Inferior parietal cortex (tissue), 1 donor: Measurements from ENCODE around the gene DNPH1.

Source experiments
- DNase-seq: peaks from one replicate; pipeline ENCODE4 v3.0.0-alpha.2; 2016; ENCODE audit errors: extremely low spot score

The DNPH1 gene

GRCh38 chr6:43181942-43182860, 47.1 kb downstream of the DNPH1 start, which contains the start of gene CUL9:
TSS of gene CUL9 (plus strand) at chr6:43182196. CDS start at chr6:43184311, 2,115 bp downstream.
- DNase-seq = peak; percentile 89

- DNase-seq = no peak
Observed at GRCh38 chr6:43181621-43181941, 47.7 kb downstream of the DNPH1 start.

- DNase-seq = no peak
Observed at GRCh38 chr6:43180985-43181384, 48.3 kb downstream of the DNPH1 start.

- DNase-seq = no peak
Observed at GRCh38 chr6:43180058-43180457, 49.2 kb downstream of the DNPH1 start.

- DNase-seq = no peak
Observed at GRCh38 chr6:43178951-43179830, 50.1 kb downstream of the DNPH1 start.

GRCh38 chr6:43178150-43178549, 51.1 kb downstream of the DNPH1 start:
- no peak for DNase-seq

- DNase-seq = no peak
Observed at GRCh38 chr6:43176423-43176786, 52.9 kb downstream of the DNPH1 start.

GRCh38 chr6:43175676-43176422, 53.4 kb downstream of the DNPH1 start:
- no peak for DNase-seq
